ENCODE data around the gene POU6F2. TPM values are rescaled to one million over a fixed set of nuclear protein-coding genes. Genes with fewer than 3 reads are reported as not detected.

POU6F2 gene
- total RNA-seq, 1 donor from 2014 or later: 34.7 TPM

DNA sequence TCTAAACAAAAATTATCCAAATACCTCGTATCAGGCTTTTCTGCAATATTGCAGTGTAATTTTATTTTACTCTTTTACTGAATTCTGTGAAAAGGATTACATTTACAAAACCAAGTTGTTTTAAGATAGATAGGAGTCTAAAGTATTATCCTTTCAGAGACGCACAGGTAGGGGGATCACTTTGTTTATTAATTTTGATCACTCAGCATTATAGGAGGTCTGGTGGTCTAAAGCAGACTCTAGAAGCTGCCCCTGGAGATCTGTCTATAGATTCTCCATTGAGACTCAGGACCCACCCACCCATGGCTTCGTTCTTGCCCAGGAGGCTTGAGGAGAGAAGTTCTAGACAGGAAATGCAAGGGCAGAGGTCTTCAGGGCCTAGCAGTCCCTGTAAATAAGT is 365.1 kb downstream of the POU6F2 start:
- Mint-ChIP-seq H3K36me3 (ENCODE audit: unreplicated experiment) (no peaks in the 10 kb centered on the region), H3K4me1 (ENCODE audit: low read depth, unreplicated experiment) (no peaks in the 10 kb centered on the region), H3K9me3 (ENCODE audit: unreplicated experiment) (no peaks in the 10 kb centered on the region), H3K27ac (ENCODE audit: unreplicated experiment) (no peak overlapping the region), H3K27me3 (ENCODE audit: unreplicated experiment) (peaks cover 6% of the 10 kb centered on the region), H3K4me3 (ENCODE audit: unreplicated experiment) (no peak overlapping the region)
- DNase-seq: no peak
- TF ChIP-seq, protein P1, sequence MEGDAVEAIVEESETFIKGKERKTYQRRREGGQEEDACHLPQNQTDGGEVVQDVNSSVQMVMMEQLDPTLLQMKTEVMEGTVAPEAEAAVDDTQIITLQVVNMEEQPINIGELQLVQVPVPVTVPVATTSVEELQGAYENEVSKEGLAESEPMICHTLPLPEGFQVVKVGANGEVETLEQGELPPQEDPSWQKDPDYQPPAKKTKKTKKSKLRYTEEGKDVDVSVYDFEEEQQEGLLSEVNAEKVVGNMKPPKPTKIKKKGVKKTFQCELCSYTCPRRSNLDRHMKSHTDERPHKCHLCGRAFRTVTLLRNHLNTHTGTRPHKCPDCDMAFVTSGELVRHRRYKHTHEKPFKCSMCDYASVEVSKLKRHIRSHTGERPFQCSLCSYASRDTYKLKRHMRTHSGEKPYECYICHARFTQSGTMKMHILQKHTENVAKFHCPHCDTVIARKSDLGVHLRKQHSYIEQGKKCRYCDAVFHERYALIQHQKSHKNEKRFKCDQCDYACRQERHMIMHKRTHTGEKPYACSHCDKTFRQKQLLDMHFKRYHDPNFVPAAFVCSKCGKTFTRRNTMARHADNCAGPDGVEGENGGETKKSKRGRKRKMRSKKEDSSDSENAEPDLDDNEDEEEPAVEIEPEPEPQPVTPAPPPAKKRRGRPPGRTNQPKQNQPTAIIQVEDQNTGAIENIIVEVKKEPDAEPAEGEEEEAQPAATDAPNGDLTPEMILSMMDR (IDR thresholded peaks at IDR 0.05; ENCODE audit: partially characterized antibody, unreplicated experiment): no peak

DNA sequence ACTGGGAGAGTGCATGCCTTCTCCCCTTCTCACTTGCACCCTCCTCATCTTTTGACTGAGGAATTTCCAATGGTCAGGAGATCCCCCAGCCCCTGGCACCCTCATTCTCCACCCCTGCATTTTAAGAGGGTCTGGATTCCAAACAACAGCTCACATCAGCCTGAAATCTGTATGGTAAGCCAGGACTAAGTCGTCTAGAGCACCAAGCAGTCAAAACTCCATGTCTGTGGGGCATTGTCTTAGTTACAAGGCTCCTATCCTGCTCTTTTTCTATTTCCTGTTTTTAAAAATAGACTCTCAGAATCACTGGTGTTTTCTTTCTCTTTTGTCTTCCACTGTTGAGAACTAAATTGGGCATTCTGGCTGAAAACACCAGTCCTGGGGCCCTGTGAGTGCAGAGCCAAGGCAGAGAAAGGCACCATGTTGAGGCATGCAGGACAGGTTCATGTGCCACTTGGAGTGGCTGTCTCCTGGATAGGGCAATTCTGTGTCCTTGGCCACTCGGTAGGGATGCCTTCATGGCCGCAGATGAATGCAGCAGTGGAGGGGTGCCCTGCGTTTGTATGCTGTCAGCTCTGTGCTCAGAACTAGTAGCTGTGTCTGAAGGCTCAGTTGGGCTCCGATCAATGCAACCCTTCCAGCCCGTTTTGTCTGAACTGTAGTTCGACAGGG is 371.9 kb downstream of the POU6F2 start:
- no peak for DNase-seq
- Mint-ChIP-seq H3K9me3 (ENCODE audit: unreplicated experiment) (peaks cover 5% of the 10 kb centered on the region), H3K27ac (ENCODE audit: unreplicated experiment) (no peak overlapping the region), H3K27me3 (ENCODE audit: unreplicated experiment) (peaks cover 5% of the 10 kb centered on the region), H3K4me3 (ENCODE audit: unreplicated experiment) (no peak overlapping the region), H3K4me1 (ENCODE audit: low read depth, unreplicated experiment) (peaks cover 8% of the 10 kb centered on the region), H3K36me3 (ENCODE audit: unreplicated experiment) (no peaks in the 10 kb centered on the region)
- TF ChIP-seq, protein P1 (IDR thresholded peaks at IDR 0.05; ENCODE audit: partially characterized antibody, unreplicated experiment): no peak

DNA sequence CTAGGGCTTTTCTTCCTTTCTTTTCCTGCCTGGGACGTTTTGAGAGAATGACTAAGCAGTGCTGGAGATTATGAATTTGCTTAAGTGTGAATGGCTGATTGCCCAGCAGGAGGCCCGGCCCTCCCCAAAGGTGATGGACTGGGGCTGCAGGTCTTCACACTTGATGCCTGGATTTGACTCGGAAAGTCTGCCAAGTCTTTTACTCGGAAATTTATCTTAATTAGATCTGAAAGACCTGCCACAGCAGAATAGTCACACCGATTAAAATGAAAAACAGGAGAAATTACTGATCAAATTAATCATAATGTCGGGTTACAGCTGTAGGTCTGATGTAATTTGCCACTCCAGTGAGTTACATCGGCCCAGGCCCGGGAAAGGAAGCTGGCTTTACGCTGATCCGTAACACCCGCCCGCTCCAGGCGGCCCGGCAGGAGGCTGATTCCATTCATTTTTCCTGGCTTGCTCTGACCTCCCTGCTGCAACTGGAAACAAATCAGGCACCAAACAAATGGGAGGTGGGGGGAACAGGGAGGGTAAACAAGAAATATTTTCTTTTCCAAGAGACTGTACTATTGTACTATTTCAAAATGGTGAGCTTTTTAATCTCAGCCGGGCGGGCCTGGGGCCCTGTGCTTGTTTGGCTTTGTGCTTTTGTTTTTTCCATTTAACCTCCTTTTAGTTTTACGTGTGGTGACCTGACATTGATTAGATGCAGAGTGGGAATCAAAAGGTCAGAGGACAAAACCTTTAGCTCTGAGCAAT is 376.1 kb downstream of the POU6F2 start:
- H3K4me3 Mint-ChIP-seq (ENCODE audit: unreplicated experiment): peak overlapping the region; percentile 5
- DNase-seq: peak; percentile 48
- TF ChIP-seq, protein P1 (IDR thresholded peaks at IDR 0.05; ENCODE audit: partially characterized antibody, unreplicated experiment): peak; percentile 11
- H3K27ac Mint-ChIP-seq (ENCODE audit: unreplicated experiment): no peak overlapping the region
- no peaks in the 10 kb centered on the region for H3K36me3 Mint-ChIP-seq (ENCODE audit: unreplicated experiment)
- peaks cover 8% of the 10 kb centered on the region for H3K4me1 Mint-ChIP-seq (ENCODE audit: low read depth, unreplicated experiment)
- peaks cover 7% of the 10 kb centered on the region for H3K9me3 Mint-ChIP-seq (ENCODE audit: unreplicated experiment)
- peaks cover 3% of the 10 kb centered on the region for H3K27me3 Mint-ChIP-seq (ENCODE audit: unreplicated experiment)

DNA sequence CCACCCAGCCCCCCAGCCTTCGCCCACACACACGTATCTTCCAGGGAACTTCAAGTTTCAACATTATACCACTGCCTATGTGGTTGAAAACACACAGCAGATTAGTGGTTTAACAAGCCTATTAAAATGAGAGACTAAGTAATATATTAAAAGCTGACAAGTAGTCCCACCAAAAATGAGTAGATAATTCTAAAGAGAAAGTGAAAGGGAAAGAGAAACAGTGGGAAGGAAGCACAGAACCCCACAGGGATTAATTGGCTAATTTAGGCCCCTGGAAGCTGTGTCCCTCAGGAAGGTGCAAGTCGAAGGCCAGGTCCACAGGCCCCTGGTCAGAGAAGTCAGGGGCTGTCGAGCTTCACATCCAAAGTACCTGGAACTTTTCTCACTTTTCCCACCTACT is 378.0 kb downstream of the POU6F2 start:
- Mint-ChIP-seq H3K27me3 (ENCODE audit: unreplicated experiment) (no peaks in the 10 kb centered on the region), H3K27ac (ENCODE audit: unreplicated experiment) (no peak overlapping the region), H3K4me3 (ENCODE audit: unreplicated experiment) (no peak overlapping the region), H3K4me1 (ENCODE audit: low read depth, unreplicated experiment) (peaks cover 8% of the 10 kb centered on the region), H3K9me3 (ENCODE audit: unreplicated experiment) (peaks cover 2% of the 10 kb centered on the region), H3K36me3 (ENCODE audit: unreplicated experiment) (no peaks in the 10 kb centered on the region)
- TF ChIP-seq, protein P1 (IDR thresholded peaks at IDR 0.05; ENCODE audit: partially characterized antibody, unreplicated experiment): no peak
- no peak for DNase-seq
